Rectal smooth muscle tissue (tissue), 1 donor: ENCODE measurements around the gene CTIF.

Source experiments
- H3K27ac ChIP-seq: one replicate; pipeline ENCODE4 v1.7.0; 2013; ENCODE audit warnings: low read depth, low read length, inconsistent platforms
- H3K27me3 ChIP-seq: one replicate; pipeline ENCODE4 v1.7.0; 2013; ENCODE audit warnings: low read length; ENCODE audit not compliant: control insufficient read depth, insufficient read depth
- H3K36me3 ChIP-seq: one replicate; pipeline ENCODE4 v1.7.0; 2013; ENCODE audit warnings: low read length; ENCODE audit not compliant: control insufficient read depth, insufficient read depth
- H3K4me1 ChIP-seq: one replicate; pipeline ENCODE4 v1.7.0; 2013; ENCODE audit warnings: low read length; ENCODE audit not compliant: control insufficient read depth, insufficient read depth
- H3K4me3 ChIP-seq: one replicate; pipeline ENCODE4 v1.7.0; 2013; ENCODE audit warnings: low read length
- H3K9ac ChIP-seq: one replicate; pipeline ENCODE4 v1.7.0; 2013; ENCODE audit warnings: low read length

Gene CTIF

DNA sequence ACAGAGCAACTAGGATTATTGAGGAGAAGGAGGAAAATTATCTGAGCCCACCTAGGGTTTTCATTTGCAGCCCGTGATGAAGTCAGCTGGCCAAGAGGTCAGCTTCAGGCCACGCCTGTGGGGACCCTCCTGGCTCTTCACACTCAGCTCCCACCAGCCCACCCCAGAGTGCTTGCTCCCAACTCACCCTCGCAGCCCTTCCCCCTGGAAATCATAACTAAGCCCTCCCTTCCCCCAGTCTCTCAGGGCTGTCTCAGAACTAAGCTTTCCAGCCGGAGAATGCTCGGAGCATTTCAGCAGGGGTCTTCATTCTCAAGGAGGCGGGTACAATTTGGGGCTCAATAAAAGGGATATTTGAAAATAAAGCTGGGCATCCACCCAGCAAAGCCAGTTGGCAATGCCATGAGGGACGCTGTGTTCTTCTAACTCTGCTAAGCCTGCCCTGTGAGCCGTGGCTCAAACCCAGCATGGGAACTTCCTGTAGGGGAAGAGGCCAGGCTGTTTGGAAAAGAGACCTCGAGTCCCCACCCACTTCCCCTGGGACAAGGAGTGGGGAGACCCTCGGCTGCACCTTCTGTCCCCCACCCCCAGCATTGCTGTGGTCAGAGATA is 194.9 kb downstream of the CTIF start:
- Histone ChIP-seq H3K4me1 (no peaks in the 10 kb centered on the region), H3K4me3 (no peak overlapping the region), H3K9ac (no peak overlapping the region), H3K27me3 (no peaks in the 10 kb centered on the region), H3K36me3 (no peaks in the 10 kb centered on the region), H3K27ac (no peak overlapping the region)

DNA sequence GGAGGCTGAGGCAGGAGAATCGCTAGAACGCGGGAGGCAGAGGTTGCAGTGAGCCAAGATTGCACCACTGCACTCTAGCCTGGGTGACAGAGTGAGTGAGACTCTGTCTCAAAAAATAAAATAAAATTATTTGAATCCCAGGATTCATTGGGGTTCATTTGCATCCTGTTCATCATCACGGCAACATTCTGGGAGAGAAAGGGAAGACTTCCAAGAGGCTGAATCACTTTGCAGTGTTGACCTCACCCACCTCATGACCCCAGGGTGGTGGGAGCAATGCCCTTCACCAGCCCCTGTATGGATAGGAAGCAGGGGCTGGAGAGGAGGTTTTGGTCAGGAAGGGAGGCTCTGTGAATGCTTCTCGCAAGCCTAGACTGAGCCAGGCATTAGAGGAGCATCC is 195.6 kb downstream of the CTIF start:
- Histone ChIP-seq H3K27ac (no peak overlapping the region), H3K4me1 (no peaks in the 10 kb centered on the region), H3K4me3 (no peak overlapping the region), H3K36me3 (no peaks in the 10 kb centered on the region), H3K27me3 (no peaks in the 10 kb centered on the region), H3K9ac (no peak overlapping the region)

DNA sequence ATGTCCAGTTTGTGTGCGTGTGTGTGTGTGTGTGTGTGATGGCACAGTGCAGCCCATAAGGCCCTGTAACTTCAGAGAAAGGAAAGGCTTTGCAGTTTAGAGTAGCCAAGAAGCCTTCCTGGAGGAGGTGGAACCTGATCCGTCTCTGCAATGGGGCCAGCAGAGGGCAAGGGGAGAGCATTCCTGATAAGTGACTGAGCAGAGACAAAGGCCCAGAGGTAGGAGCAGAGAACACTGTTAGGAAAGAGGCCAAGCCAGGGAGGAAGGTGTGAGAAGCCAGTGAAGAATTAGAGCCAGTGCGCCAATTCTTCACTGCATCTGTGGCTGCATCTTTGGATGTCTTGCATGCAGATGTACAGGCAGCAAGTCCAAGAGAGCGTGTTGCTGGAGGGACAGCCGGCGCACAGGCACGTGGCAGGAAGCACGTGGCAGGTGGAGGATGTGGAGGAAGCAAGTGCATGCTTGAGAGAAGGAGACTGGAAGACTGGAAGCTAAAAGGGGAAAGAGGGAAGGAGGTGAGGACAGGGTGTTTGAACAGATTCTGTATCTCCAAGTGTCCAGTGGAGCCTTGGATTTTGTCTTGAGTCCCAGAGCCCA is 196.3 kb downstream of the CTIF start:
- Histone ChIP-seq H3K9ac (no peak overlapping the region), H3K4me3 (no peak overlapping the region), H3K4me1 (no peaks in the 10 kb centered on the region), H3K36me3 (no peaks in the 10 kb centered on the region), H3K27ac (no peak overlapping the region), H3K27me3 (no peaks in the 10 kb centered on the region)

GRCh38 chr18:48735681-48736255 is 196.9 kb downstream of the CTIF start:
- Histone ChIP-seq H3K36me3 (no peaks in the 10 kb centered on the region), H3K27me3 (no peaks in the 10 kb centered on the region), H3K4me1 (no peaks in the 10 kb centered on the region), H3K9ac (no peak overlapping the region), H3K4me3 (no peak overlapping the region), H3K27ac (no peak overlapping the region)

- no peaks in the 10 kb centered on the region for H3K27me3 ChIP-seq
- H3K4me3 ChIP-seq, result no peak overlapping the region
- no peak overlapping the region for H3K27ac ChIP-seq
- H3K36me3 ChIP-seq, result no peaks in the 10 kb centered on the region
- no peak overlapping the region for H3K9ac ChIP-seq
- no peaks in the 10 kb centered on the region for H3K4me1 ChIP-seq
These were observed 197.8 kb downstream of the CTIF start for GRCh38 chr18:48736321-48737260.

DNA sequence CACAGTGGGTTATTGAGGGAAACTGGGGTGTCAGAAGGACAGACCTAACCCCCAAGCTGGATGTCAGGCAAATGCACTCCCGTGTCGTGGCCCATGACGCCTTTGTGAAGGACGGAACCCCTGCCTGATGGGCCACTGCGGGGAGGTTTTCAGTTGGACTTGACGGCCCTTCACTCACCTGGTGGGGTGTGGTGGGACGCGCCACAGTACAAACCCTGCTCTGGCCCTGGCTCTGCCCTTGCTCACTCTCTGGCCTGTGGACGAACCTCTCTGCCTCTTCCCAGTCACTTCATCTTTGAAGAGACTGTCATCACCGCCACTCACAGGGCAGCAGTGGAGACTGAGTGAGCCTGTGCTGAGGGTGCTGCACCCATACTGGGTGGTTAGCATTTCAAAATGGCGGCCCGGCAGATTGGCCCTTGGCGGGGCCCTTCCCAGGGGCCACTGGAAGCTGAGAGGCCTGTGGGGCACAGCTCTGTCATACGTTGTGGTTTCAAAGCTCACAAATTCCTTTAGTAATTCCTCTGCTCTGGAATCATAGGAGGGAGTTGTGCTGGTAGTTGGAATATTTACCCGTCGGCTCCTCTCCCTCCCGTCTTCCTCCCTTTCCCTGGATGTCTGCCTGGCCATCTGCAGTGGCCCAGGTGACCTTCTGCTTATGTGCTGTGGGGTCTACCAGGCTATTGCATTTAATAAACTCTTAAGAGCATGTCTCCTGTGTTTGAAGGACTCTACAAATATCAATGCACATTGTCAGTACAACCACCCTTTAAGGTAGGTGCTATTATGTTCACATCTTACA is 200.6 kb downstream of the CTIF start:
- H3K36me3 ChIP-seq, result no peaks in the 10 kb centered on the region
- H3K9ac ChIP-seq, result no peak overlapping the region
- peaks cover 5% of the 10 kb centered on the region for H3K4me1 ChIP-seq
- H3K27me3 ChIP-seq, result no peaks in the 10 kb centered on the region
- H3K4me3 ChIP-seq, result no peak overlapping the region
- H3K27ac ChIP-seq, result no peak overlapping the region

DNA sequence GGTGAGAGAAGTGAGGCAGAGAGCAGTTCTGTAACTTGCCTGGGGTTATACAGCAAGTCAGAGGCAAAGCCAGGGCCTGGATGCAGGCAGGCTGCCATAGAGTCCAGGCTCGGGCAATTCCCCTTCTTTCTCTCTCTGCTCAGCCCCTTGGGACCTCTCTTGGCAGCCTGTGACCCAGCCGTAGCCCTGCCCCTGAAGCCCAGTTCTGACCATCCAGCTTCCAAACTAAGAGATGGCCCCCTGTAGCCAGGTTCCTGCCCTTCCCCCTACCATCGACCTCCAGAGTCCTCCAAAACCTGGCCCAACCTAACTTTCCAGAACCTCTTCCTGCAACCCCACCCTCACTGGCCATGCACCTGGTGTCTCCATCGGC is 201.2 kb downstream of the CTIF start:
- no peak overlapping the region for H3K4me3 ChIP-seq
- H3K27ac ChIP-seq, result no peak overlapping the region
- peaks cover 5% of the 10 kb centered on the region for H3K4me1 ChIP-seq
- no peaks in the 10 kb centered on the region for H3K36me3 ChIP-seq
- no peaks in the 10 kb centered on the region for H3K27me3 ChIP-seq
- H3K9ac ChIP-seq, result no peak overlapping the region

DNA sequence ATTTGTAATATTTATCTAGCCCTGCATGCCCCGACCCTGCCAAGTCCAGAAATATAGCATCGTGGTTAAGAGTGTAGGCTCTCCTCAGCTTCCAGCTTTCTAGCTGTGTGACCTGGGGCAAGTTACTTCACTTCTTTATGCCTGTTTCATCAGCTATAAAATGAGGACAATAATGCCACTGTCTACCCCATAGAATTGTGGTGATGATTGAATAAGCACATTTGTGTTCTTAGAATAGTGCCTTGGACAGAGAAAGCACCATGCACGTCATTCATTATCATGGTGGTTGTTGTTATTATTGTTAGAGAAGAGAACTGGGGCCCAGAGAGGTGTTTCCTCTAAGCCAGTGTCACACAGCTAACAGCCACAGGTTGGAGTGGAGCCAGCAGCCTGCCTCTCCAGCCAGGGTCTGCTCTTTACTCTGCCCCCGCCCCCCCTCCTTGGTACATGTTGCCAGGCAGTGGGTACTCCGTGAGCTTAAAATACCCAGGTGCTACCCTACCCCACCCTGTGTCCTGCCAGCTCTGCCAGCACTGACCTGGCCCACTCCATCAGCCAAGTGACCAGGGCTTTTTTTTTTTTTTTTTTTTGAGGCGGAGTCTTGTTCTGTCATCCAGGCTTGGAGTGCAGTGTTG is 202.1 kb downstream of the CTIF start:
- Histone ChIP-seq H3K36me3 (no peaks in the 10 kb centered on the region), H3K9ac (no peak overlapping the region), H3K27ac (no peak overlapping the region), H3K27me3 (no peaks in the 10 kb centered on the region), H3K4me1 (peaks cover 5% of the 10 kb centered on the region), H3K4me3 (no peak overlapping the region)

DNA sequence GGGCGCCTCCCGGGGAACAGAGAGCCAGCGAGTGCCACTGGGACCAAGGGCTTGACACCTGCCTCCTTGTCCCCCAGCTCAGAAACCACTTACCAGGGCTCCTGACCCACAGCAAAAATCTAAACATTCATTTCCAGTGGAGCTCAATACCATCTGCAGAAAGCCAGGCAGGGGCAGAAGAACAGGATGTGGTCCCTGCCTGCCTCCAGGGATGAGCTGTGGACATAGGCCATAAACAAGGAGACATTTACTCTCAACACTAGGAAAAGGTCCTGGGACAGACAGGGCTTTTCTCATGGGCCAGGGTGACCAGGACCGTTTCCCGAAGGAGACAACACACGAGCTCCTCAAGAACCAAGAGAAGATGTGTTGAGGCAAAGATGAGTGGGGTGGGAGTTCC is 203.0 kb downstream of the CTIF start:
- no peak overlapping the region for H3K9ac ChIP-seq
- H3K27me3 ChIP-seq, result no peaks in the 10 kb centered on the region
- no peak overlapping the region for H3K27ac ChIP-seq
- no peaks in the 10 kb centered on the region for H3K36me3 ChIP-seq
- no peak overlapping the region for H3K4me3 ChIP-seq
- H3K4me1 ChIP-seq, result peaks cover 5% of the 10 kb centered on the region

GRCh38 chr18:48742304-48742703 is 203.5 kb downstream of the CTIF start:
- no peak overlapping the region for H3K4me3 ChIP-seq
- H3K27ac ChIP-seq, result no peak overlapping the region
- no peak overlapping the region for H3K9ac ChIP-seq
- H3K36me3 ChIP-seq, result no peaks in the 10 kb centered on the region
- H3K27me3 ChIP-seq, result no peaks in the 10 kb centered on the region
- H3K4me1 ChIP-seq, result peaks cover 5% of the 10 kb centered on the region

DNA sequence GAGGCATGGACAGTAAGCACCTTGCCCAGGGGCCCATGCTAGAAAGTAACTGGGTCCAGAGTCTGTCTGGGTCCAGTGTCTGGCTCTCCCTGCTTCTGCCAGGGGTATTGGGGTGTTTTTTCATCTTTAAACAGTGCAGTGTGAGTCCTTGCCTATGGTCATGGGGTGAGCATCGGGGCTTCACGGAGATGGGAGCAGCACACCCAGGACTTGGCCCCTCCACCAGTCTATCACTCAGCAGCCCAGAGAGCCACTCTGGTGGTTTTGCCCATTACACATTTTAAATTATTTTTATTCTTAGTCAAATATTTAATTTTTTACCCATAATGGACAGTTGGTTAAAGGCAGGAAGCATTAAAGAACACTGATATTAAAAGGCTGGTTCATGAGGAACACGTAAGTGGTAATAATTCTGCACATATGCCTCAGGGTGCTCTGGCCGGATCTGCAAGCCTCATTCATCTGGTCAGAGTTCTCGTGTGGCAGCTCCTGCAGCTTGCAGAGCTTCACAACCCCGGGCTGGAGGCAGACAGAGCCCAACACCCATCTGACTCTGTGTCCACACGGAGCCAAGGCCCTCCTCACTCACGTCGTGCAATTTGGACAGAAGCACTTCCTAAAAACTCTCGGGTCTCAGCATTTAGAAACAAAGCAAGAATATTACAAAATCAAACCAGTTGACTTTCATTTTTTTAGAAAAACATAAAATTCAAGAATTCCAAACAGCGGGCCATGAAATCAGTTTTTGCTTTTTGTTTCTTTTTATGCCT is 204.1 kb downstream of the CTIF start:
- peaks cover 5% of the 10 kb centered on the region for H3K4me1 ChIP-seq
- H3K36me3 ChIP-seq, result no peaks in the 10 kb centered on the region
- no peaks in the 10 kb centered on the region for H3K27me3 ChIP-seq
- H3K27ac ChIP-seq, result no peak overlapping the region
- no peak overlapping the region for H3K9ac ChIP-seq
- no peak overlapping the region for H3K4me3 ChIP-seq
